GM21528 (cell line): Measurements from ENCODE around the gene USP13.
"Not testable (repeated sequence)": the region's sequence is repeated elsewhere in the genome, so short reads cannot be mapped to it uniquely, and the experiment has no call there.

Experiments used
- ATAC-seq: cut with Tn5 transposase; IDR thresholded peaks from one replicate; pipeline ENCODE4 v1.9.1; 2021; ENCODE audit warnings: mild to moderate bottlenecking, moderate library complexity; ENCODE audit not compliant: unreplicated experiment, low FRiP score

The USP13 gene

GRCh38 chr3:179655236-179655635 lies 2.4 kb downstream of the USP13 start:
- ATAC-seq, result no peak

- ATAC-seq, result no peak
Measured at GRCh38 chr3:179658606-179659005, 5.8 kb downstream of the USP13 start.

GRCh38 chr3:179660872-179661271 lies 8.0 kb downstream of the USP13 start:
- ATAC-seq, result no peak

- ATAC-seq, result no peak
Measured at GRCh38 chr3:179661777-179662176, 8.9 kb downstream of the USP13 start.

DNA sequence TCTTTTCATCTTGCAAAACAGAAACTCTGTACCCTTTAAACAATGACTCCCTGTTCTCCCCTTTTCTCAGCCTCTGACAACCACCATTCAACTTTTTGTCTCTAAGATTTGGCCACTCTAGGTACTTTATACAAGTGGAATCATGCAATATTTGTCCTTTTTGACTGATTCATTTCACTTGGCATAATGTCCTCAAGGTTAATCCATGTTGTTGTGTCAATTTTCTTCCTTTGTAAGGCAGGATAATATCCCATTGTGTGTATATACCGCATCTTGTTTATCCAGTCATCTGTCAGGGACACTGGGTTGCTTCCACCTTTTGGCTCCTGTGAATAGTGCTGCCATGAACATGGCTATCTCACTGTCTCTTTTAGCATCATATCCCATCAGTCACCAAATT lies 10.3 kb downstream of the USP13 start:
- ATAC-seq, result no peak

DNA sequence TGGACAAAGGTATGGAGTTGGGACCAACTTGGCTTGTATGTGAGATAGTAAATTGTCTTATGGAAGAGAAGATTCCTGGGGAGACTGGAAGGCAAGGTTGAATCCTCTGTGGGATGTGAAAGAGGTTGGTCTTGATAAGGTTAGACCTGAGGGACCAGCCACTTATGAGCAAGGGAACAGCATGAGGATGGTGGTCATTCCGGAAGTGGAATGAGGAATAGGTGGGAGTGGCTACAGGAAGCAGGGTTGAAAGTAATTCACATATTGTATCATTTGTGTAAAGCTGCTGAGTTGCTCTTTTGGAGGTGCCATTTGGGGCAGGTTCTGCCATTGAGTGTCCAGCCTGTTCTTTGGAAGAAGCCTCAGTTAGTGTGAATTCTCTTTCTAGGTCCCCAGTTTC lies 13.2 kb downstream of the USP13 start:
- ATAC-seq, result no peak

GRCh38 chr3:179666436-179667035 lies 13.7 kb downstream of the USP13 start:
- no peak for ATAC-seq

DNA sequence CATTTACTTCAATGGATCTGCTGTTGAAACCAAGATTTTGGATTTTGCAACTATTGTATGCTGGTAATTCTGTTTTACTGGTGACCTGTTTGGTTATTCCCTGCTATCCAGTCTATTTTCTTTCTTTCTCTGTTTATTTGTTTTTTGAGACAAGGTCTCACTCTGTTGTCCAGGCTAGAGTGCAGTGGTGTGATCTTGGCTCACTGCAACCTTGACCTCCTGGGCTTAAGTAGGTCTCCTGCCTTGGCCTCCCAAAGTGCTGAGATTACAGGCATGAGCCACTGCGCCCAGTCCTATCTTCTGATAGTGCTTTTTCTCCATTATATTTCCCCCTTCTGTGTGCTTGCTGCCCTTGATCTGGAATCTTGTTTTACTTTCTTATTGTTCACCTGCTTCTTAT lies 15.6 kb downstream of the USP13 start:
- ATAC-seq, result no peak

DNA sequence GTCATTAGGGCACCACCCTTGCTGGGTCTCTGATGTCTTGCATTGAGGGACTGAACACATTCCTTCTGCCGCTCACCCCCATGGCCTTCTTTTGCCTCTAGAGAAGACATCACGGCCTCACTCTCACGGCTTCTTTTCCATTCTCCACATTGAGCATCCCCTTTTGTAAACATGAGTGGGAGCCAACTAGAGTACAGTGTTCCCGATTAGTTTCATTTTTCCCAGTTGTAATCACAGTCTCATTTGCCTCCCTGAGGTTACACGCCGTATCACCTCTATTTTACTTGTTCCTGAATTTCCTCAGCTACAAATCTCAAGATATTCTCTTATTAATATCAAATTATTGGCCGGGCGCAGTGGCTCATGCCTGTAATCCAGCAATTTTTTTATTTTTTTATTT lies 17.5 kb downstream of the USP13 start:
- ATAC-seq, result no peak

DNA sequence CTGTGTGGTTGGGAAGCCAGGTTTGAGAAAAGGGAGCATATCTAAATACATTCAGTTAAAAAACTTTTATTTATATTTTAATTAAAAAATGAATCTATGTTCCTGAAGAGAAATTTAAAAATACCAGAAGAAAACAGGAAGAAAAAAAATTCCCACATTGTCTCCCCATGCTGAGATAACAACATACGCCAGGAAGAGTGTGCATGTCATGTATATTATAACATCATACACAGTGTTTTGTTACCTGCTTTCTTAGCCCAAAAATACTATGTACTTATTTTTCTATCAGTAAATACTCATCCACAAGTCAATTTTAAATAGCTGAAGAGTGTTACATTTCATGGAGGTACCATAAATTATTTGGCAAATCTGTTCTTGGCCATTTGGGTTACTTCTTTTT lies 18.5 kb downstream of the USP13 start:
- ATAC-seq, result no peak

- ATAC-seq, result no peak
Measured at GRCh38 chr3:179671747-179672242, 19.0 kb downstream of the USP13 start.

DNA sequence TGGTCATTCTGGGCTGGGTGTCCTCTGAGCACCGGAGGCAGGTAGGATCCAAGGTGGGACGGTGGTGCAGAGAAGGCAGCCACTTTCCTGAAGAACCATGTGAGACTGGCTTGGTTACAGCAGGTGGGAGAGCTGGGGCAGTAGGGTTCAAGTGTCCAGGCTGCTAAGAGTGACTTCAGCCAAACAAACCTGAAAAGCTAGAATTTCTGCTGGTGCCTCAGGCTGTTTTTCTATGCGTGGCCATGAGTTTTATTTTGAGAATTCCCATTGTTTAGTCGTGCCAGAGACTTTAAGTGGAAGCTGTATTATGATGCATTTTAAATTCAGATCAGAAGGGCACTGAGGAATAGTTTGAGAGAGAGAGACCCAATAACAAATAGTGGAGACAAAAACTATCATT lies 20.1 kb downstream of the USP13 start:
- ATAC-seq, result no peak

DNA sequence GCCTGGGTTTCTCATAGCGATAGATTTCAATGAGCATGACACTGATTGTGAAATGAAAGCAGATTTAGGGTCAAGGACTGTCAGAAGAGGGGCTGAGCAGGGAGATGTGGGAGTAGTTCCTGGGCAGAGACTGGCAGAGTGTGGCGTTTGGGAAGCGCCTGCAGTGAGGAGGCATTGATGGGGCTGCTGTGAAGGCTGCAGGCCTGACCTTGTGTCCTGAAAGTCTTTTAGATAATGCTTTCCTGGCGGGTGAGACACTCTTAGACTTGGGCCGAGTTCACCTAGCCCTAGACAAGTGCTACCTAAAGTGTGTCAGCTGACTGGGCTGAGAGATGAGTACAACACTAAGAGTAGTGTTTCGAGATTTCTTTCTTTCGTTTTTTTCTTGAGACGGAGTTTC lies 20.7 kb downstream of the USP13 start:
- ATAC-seq, result no peak

- ATAC-seq, result no peak
Measured at GRCh38 chr3:179676081-179676480, 23.2 kb downstream of the USP13 start.

- ATAC-seq, result no peak
Measured at GRCh38 chr3:179677884-179678283, 25.0 kb downstream of the USP13 start.

- ATAC-seq, result no peak
Measured at GRCh38 chr3:179681492-179682263, 28.8 kb downstream of the USP13 start.

DNA sequence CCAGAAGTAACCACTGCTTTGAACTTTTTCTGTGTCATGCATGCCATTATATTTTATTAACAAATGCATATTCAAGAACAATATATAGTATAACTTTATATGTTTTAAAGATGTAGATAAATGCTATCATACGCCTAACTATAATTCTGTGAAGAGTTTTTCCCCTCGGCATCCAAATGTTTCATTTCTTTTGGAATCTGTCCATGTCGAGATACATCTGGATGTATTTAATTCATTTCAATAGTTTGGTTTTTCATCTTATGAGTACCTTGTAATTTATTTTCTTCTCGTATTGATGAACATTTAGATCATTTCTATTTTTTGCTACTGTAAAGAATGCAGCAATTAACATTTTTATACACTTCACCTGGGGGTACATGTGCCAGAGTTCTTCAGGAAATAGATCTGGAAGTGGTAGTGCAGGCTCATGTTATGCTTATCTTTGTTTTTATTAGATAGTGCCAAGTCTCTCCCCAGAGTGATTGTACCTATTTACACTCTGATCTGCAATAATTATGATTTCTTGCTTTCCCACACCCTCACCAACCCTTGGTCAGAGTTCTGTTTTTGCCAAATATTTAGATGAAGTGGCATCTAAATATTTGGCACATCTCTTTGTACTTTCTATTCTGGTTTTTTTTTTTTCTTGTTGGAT lies 29.7 kb downstream of the USP13 start:
- ATAC-seq, result no peak

GRCh38 chr3:179683286-179683685 lies 30.4 kb downstream of the USP13 start:
- ATAC-seq, result not testable (repeated sequence)

DNA sequence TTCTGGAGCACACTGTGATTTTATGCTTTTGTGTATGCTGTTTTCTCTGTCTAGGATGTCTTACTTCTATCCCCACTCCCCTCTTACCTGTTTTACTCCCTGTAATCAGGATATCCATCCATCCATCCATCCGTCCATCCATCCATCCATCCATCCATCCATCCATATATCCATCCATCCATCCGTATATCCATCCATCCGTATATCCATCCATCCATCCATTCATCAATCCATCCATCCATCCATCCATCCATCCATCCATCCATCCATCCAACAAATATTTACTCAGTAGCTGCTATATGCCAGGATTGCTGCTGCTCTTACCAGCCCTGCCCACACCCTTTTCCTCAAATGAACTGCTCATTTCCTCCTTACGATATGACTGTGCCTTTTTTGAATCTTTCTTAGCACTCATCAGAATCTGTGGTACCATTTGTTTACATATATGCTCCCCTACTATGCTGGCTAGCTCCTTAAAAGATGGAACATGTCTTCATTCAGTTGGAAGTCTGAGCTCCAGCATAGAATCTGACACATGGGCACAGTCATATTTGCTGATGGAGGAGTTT lies 35.2 kb downstream of the USP13 start:
- ATAC-seq, result no peak

GRCh38 chr3:179688850-179689249 lies 36.0 kb downstream of the USP13 start:
- no peak for ATAC-seq

DNA sequence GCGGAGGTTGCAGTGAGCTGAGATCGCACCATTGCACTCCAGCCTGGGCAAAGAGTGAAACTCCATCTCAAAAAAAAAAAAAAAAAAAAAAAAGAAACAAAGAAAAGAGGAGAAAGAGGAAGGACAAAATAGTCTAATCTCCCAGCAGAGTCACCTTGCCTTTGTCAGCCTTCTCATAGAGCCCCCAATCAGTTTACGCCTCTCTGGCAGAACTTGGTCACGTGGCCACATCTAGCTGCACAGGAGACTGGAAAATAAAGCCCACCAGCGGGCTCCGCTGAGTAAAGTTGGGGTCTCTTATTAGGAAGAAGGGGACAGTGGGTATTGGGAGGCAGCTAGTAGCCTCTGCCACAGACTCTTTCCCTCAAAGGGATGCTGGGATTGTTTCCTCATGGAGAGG lies 41.9 kb downstream of the USP13 start:
- ATAC-seq, result no peak
